BLaER1 (cell line): ENCODE measurements around the gene CST8.

Source experiments
- H3K27ac ChIP-seq: shearing (Covaris generic); formaldehyde crosslinking; 2 replicates; pipeline ENCODE4 v1.8.1; 2022
- H3K27me3 ChIP-seq: shearing (Covaris generic); formaldehyde crosslinking; 2 replicates; pipeline ENCODE4 v1.8.1; 2022
- H3K36me3 ChIP-seq: shearing (Covaris generic); formaldehyde crosslinking; 2 replicates; pipeline ENCODE4 v1.8.1; 2022
- H3K4me1 ChIP-seq: shearing (Covaris generic); formaldehyde crosslinking; 2 replicates; pipeline ENCODE4 v1.8.1; 2022
- H3K4me2 ChIP-seq: shearing (Covaris generic); formaldehyde crosslinking; 2 replicates; pipeline ENCODE4 v1.8.1; 2022
- H3K4me3 ChIP-seq: shearing (Covaris generic); formaldehyde crosslinking; 2 replicates; pipeline ENCODE4 v1.8.1; 2022
- H3K9ac ChIP-seq: shearing (Covaris generic); formaldehyde crosslinking; 2 replicates; pipeline ENCODE4 v1.8.1; 2022
- H3K9me3 ChIP-seq: shearing (Covaris generic); formaldehyde crosslinking; 2 replicates; pipeline ENCODE4 v1.8.1; 2022
- H4K20me1 ChIP-seq: shearing (Covaris generic); formaldehyde crosslinking; 2 replicates; pipeline ENCODE4 v1.8.1; 2022
- Cebpa-rat ChIP-seq: shearing (Covaris generic); IDR thresholded peaks from 2 replicates; pipeline ENCODE4 v1.8.1; 2022

The CST8 gene

GRCh38 chr20:23497536-23497935 is 6.6 kb downstream of the CST8 start:
- no peak overlapping the region for H3K27ac ChIP-seq
- H3K4me1 ChIP-seq = peaks cover 13% of the 10 kb centered on the region
- H3K4me2 ChIP-seq = no peak overlapping the region
- no peaks in the 10 kb centered on the region for H3K27me3 ChIP-seq
- no peak for TF ChIP-seq Cebpa-rat
- no peak overlapping the region for H3K4me3 ChIP-seq
- H4K20me1 ChIP-seq = no peaks in the 10 kb centered on the region
- no peak overlapping the region for H3K9ac ChIP-seq
- no peaks in the 10 kb centered on the region for H3K36me3 ChIP-seq
- peaks cover 21% of the 10 kb centered on the region for H3K9me3 ChIP-seq

- no peaks in the 10 kb centered on the region for H4K20me1 ChIP-seq
- H3K27me3 ChIP-seq = no peaks in the 10 kb centered on the region
- H3K9me3 ChIP-seq = peaks cover 6% of the 10 kb centered on the region
- H3K36me3 ChIP-seq = no peaks in the 10 kb centered on the region
- no peak overlapping the region for H3K4me2 ChIP-seq
- H3K4me3 ChIP-seq = no peak overlapping the region
- TF ChIP-seq Cebpa-rat = no peak
- H3K4me1 ChIP-seq = peaks cover 7% of the 10 kb centered on the region
- no peak overlapping the region for H3K27ac ChIP-seq
- H3K9ac ChIP-seq = no peak overlapping the region
Observed at GRCh38 chr20:23501926-23502325, 11.0 kb downstream of the CST8 start.

- no peak overlapping the region for H3K27ac ChIP-seq
Observed at GRCh38 chr20:23503649-23504048, 12.7 kb downstream of the CST8 start.

GRCh38 chr20:23507346-23507745 is 16.4 kb downstream of the CST8 start:
- H3K4me2 ChIP-seq = no peak overlapping the region
- H3K27ac ChIP-seq = no peak overlapping the region
- H3K9ac ChIP-seq = no peak overlapping the region
- no peak for TF ChIP-seq Cebpa-rat
- H3K27me3 ChIP-seq = no peaks in the 10 kb centered on the region
- no peaks in the 10 kb centered on the region for H4K20me1 ChIP-seq
- H3K4me1 ChIP-seq = peaks cover 15% of the 10 kb centered on the region
- no peaks in the 10 kb centered on the region for H3K36me3 ChIP-seq
- no peak overlapping the region for H3K4me3 ChIP-seq
- no peaks in the 10 kb centered on the region for H3K9me3 ChIP-seq

More at GRCh38 chr20:23503649-23504048, 12.7 kb downstream of the CST8 start:
- Histone ChIP-seq H3K4me3 (no peak overlapping the region), H3K9ac (no peak overlapping the region), H3K36me3 (no peaks in the 10 kb centered on the region), H3K9me3 (no peaks in the 10 kb centered on the region), H4K20me1 (no peaks in the 10 kb centered on the region), H3K27me3 (no peaks in the 10 kb centered on the region), H3K4me2 (no peak overlapping the region), H3K4me1 (peaks cover 7% of the 10 kb centered on the region)
- TF ChIP-seq Cebpa-rat = no peak

GRCh38 chr20:23508449-23509229 is 17.7 kb downstream of the CST8 start:
- no peak for TF ChIP-seq Cebpa-rat
- H3K27ac ChIP-seq = no peak overlapping the region

GRCh38 chr20:23509247-23509913 is 18.5 kb downstream of the CST8 start:
- Histone ChIP-seq H3K36me3 (no peaks in the 10 kb centered on the region), H3K4me1 (peaks cover 13% of the 10 kb centered on the region; the same call in 1 of the 2 replicates), H3K9me3 (no peaks in the 10 kb centered on the region), H3K27ac (no peak overlapping the region), H3K9ac (no peak overlapping the region), H4K20me1 (no peaks in the 10 kb centered on the region), H3K4me3 (no peak overlapping the region), H3K4me2 (no peak overlapping the region), H3K27me3 (no peaks in the 10 kb centered on the region)
- no peak for TF ChIP-seq Cebpa-rat

More at GRCh38 chr20:23508449-23509229, 17.7 kb downstream of the CST8 start:
- Histone ChIP-seq H4K20me1 (no peaks in the 10 kb centered on the region), H3K4me3 (no peak overlapping the region), H3K9ac (no peak overlapping the region), H3K4me1 (peaks cover 13% of the 10 kb centered on the region; the same call in 1 of the 2 replicates), H3K27me3 (no peaks in the 10 kb centered on the region), H3K9me3 (no peaks in the 10 kb centered on the region), H3K4me2 (no peak overlapping the region), H3K36me3 (no peaks in the 10 kb centered on the region)

GRCh38 chr20:23510000-23510590 is 19.2 kb downstream of the CST8 start:
- no peak overlapping the region for H3K4me2 ChIP-seq
- peaks cover 13% of the 10 kb centered on the region; the same call in 1 of the 2 replicates for H3K4me1 ChIP-seq
- TF ChIP-seq Cebpa-rat = no peak
- no peak overlapping the region for H3K9ac ChIP-seq
- no peak overlapping the region for H3K4me3 ChIP-seq
- H3K27me3 ChIP-seq = no peaks in the 10 kb centered on the region
- H4K20me1 ChIP-seq = no peaks in the 10 kb centered on the region
- no peaks in the 10 kb centered on the region for H3K36me3 ChIP-seq
- no peaks in the 10 kb centered on the region for H3K9me3 ChIP-seq
- no peak overlapping the region for H3K27ac ChIP-seq

- Histone ChIP-seq H3K27ac (no peak overlapping the region), H3K4me1 (peaks cover 13% of the 10 kb centered on the region; the same call in 1 of the 2 replicates), H3K4me2 (no peak overlapping the region), H4K20me1 (no peaks in the 10 kb centered on the region), H3K9me3 (no peaks in the 10 kb centered on the region), H3K27me3 (no peaks in the 10 kb centered on the region), H3K36me3 (no peaks in the 10 kb centered on the region), H3K4me3 (no peak overlapping the region), H3K9ac (no peak overlapping the region)
- TF ChIP-seq Cebpa-rat = no peak
Observed at GRCh38 chr20:23513164-23513563, 22.2 kb downstream of the CST8 start.

- no peak overlapping the region for H3K27ac ChIP-seq
- no peak overlapping the region for H3K4me2 ChIP-seq
- no peak overlapping the region for H3K4me3 ChIP-seq
- no peak overlapping the region for H3K9ac ChIP-seq
- no peaks in the 10 kb centered on the region for H3K9me3 ChIP-seq
- no peaks in the 10 kb centered on the region for H3K27me3 ChIP-seq
- peaks cover 6% of the 10 kb centered on the region for H3K4me1 ChIP-seq
- no peak for TF ChIP-seq Cebpa-rat
- no peaks in the 10 kb centered on the region for H4K20me1 ChIP-seq
- no peaks in the 10 kb centered on the region for H3K36me3 ChIP-seq
Observed at GRCh38 chr20:23514848-23515247, 23.9 kb downstream of the CST8 start.
